ENCODE data around the gene ADGRB2. TPM values are rescaled to one million over a fixed set of nuclear protein-coding genes. Genes with fewer than 3 reads are reported as not detected.

Gene ADGRB2
- polyA plus RNA-seq, 3 donors: not detected

- Histone ChIP-seq H3K4me1 (ENCODE audit: control insufficient read depth in 1 of 2, insufficient read depth in 2 of 2, low read length in 2 of 2) (no peaks in the 10 kb centered on the region), H3K79me2 (ENCODE audit: insufficient read depth, low read length) (no peaks in the 10 kb centered on the region), H3K27ac (ENCODE audit: low read depth in 1 of 2, low read length in 2 of 2) (no peak overlapping the region), H3K9ac (ENCODE audit: insufficient read depth, low read length, poor library complexity, severe bottlenecking) (no peak overlapping the region), H3K4me3 (replicated peaks in 1 of 3; ENCODE audit: low read depth in 2 of 3, low read length in 3 of 3) (no peak overlapping the region), H3K27me3 (ENCODE audit: control insufficient read depth in 2 of 2, insufficient read depth in 2 of 2, low read length in 2 of 2) (no peaks in the 10 kb centered on the region), H3K4me2 (replicated peaks; ENCODE audit: extremely low read depth, low read length, poor library complexity, severe bottlenecking) (no peak overlapping the region), H2AFZ (ENCODE audit: insufficient read depth, low read depth, low read length, poor library complexity, severe bottlenecking) (no peak overlapping the region), H3K36me3 (replicated peaks in 1 of 2; ENCODE audit: control insufficient read depth in 1 of 2, insufficient read depth in 2 of 2, low read length in 2 of 2) (no peaks in the 10 kb centered on the region), H4K20me1 (ENCODE audit: insufficient read depth, low read length) (no peaks in the 10 kb centered on the region), H3K9me3 (replicated peaks in 1 of 2; ENCODE audit: control insufficient read depth in 1 of 2, insufficient read depth in 1 of 2, low read length in 2 of 2) (no peaks in the 10 kb centered on the region)
- Mint-ChIP-seq H3K4me1 (no peaks in the 10 kb centered on the region), H3K36me3 (no peaks in the 10 kb centered on the region), H3K27me3 (ENCODE audit: low read depth in 3 of 3) (peaks cover 0 to 4% (median 4%) of the 10 kb centered on the region in 3 donors), H3K9me3 (no peaks in the 10 kb centered on the region), H3K4me3 (no peak overlapping the region), H3K27ac (no peak overlapping the region)
- 91% methylated on average over 7 of the region's 19 CpGs for WGBS (ENCODE audit: insufficient coverage)
- DNase-seq: no peak
- intact Hi-C loops (cut with micrococcal nuclease): no loop called here
- TF ChIP-seq CTCF (IDR thresholded peaks at IDR 0.05): no peak
These were observed 36.3 kb downstream of the ADGRB2 start for GRCh38 chr1:31727849-31728248.

- Mint-ChIP-seq H3K4me1 (no peaks in the 10 kb centered on the region), H3K4me3 (no peak overlapping the region), H3K36me3 (no peaks in the 10 kb centered on the region), H3K27ac (no peak overlapping the region), H3K9me3 (no peaks in the 10 kb centered on the region), H3K27me3 (ENCODE audit: low read depth in 3 of 3) (peaks cover 0 to 4% (median 2%) of the 10 kb centered on the region in 3 donors)
- no peak for TF ChIP-seq CTCF (IDR thresholded peaks at IDR 0.05)
- Histone ChIP-seq H3K36me3 (replicated peaks in 1 of 2; ENCODE audit: control insufficient read depth in 1 of 2, insufficient read depth in 2 of 2, low read length in 2 of 2) (no peaks in the 10 kb centered on the region), H3K79me2 (ENCODE audit: insufficient read depth, low read length) (no peaks in the 10 kb centered on the region), H3K4me2 (replicated peaks; ENCODE audit: extremely low read depth, low read length, poor library complexity, severe bottlenecking) (no peak overlapping the region), H3K9ac (ENCODE audit: insufficient read depth, low read length, poor library complexity, severe bottlenecking) (no peak overlapping the region), H2AFZ (ENCODE audit: insufficient read depth, low read depth, low read length, poor library complexity, severe bottlenecking) (no peak overlapping the region), H3K9me3 (replicated peaks in 1 of 2; ENCODE audit: control insufficient read depth in 1 of 2, insufficient read depth in 1 of 2, low read length in 2 of 2) (no peaks in the 10 kb centered on the region), H4K20me1 (ENCODE audit: insufficient read depth, low read length) (no peaks in the 10 kb centered on the region), H3K4me1 (ENCODE audit: control insufficient read depth in 1 of 2, insufficient read depth in 2 of 2, low read length in 2 of 2) (no peaks in the 10 kb centered on the region), H3K27ac (ENCODE audit: low read depth in 1 of 2, low read length in 2 of 2) (no peak overlapping the region), H3K4me3 (replicated peaks in 1 of 3; ENCODE audit: low read depth in 2 of 3, low read length in 3 of 3) (no peak overlapping the region), H3K27me3 (ENCODE audit: control insufficient read depth in 2 of 2, insufficient read depth in 2 of 2, low read length in 2 of 2) (no peaks in the 10 kb centered on the region)
- WGBS (ENCODE audit: insufficient coverage): 96% methylated on average over 8 of the region's 14 CpGs
- no peak for DNase-seq
- intact Hi-C loops (cut with micrococcal nuclease): no loop called here
These were observed 36.9 kb downstream of the ADGRB2 start for GRCh38 chr1:31727195-31727594.

Measured in CD14-positive monocyte (primary cell).